Stimulated activated CD8-positive, alpha-beta memory T cell treated with anti-CD3 and anti-CD28 coated beads, Interleukin-12 subunit alpha, Interleukin-12 subunit beta, amount 100 ng/mL, for 4 hours (primary cell): ENCODE measurements around the gene MCAM.

Source experiments
- DNase-seq: peaks from one replicate; pipeline ENCODE4 v3.0.0-alpha.2; 2020; ENCODE audit warnings: low read depth

The MCAM gene

GRCh38 chr11:119329320-119329719 lies 12.4 kb upstream of the MCAM start:
- no peak for DNase-seq

DNA sequence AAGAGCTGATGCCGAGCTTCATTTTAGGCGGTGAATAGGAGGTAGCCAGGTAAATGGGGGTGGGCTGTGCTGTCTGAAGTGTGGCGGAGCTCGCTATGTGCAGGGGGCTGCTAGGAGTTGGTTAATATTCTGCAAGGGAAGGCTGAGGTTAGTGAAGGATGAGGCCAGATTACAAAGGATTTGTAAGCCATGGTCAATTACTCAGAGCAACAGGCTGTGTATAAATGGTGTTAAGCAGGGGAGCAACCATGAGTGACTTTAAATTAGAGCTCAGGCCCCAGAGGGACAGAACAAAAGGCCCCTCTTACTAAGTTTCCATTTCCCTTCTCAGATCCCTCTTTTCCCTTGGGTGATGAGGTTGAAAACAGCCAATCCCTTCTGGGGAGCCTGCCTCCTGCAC lies 7.3 kb upstream of the MCAM start:
- no peak for DNase-seq

GRCh38 chr11:119323532-119324033 lies 6.7 kb upstream of the MCAM start:
- peak; percentile 48 for DNase-seq

DNA sequence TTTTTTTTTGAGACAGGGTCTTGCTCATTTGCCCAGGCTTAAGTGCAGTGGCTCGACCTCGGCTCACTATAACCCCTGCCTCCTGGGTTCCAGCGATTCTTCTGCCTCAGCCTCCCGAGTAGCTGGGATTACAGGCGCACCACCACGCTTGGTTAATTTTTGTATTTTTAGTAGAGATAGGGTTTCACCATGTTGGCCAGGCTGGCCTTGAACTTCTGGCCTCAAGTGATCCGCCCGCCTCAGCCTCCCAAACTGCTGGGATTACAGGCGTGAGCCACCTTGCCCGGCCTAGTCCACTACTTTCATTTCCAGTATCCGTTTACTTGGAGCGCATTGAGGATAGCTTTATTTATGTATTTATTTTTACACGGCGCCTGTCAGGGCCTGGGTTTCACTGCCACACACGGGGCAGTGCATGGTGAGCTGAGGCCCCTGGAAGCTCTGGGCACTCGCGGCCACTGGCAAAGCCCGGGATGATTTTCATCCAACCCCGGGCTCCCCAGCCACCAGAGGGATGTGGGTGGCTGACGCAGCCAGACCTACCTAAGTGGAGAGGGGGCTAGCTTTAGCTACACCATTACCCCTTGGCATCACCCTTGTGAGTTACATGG lies 6.1 kb upstream of the MCAM start:
- DNase-seq, result no peak

DNA sequence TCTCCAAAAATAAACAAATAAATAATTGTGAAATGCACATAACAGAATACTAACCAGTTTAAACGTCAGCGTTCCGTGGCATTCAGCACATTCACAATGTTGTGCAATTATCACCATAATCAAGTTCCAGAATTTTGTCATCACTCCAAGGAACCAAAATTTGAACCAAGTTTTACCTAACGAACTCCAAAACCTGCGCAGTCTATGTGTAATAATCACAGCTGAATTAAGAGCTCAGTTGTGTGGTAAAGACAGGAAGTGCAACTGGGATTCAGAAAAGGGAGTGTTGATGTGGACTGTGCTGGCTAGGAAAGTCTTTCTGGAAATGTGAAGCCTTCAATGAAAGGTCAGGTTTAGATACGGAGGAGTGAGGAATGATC lies 5.4 kb upstream of the MCAM start:
- DNase-seq, result no peak

- DNase-seq, result no peak
These were observed 4.0 kb upstream of the MCAM start for GRCh38 chr11:119320776-119321524.

GRCh38 chr11:119320240-119320775 lies 3.4 kb upstream of the MCAM start:
- no peak for DNase-seq

DNA sequence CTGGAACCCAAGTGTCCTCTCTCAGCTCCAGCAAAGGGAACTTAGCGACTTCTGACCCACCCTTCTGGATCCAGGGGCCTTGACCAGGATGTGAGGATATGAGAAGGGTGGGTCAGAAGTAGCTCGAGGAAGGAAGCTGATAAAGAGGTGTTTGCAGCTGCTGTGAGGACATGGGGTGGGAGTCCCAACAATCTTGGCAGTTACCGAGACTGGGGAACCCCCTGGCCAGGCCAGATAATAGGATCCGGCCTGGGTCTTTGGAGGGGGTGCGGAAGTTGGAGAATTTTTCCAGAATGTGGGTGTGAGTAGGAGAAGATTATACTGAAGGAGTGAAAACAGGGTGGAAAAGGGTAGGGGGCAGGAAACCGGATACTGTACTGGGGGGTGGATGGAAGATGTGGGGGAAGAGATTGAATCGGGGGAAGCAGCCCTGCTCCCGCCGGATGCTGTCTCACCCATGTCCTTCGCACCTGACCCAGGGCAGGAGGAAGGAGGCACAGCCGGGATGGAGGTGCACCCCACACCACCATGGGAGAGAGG lies 2.8 kb upstream of the MCAM start:
- DNase-seq, result no peak

DNA sequence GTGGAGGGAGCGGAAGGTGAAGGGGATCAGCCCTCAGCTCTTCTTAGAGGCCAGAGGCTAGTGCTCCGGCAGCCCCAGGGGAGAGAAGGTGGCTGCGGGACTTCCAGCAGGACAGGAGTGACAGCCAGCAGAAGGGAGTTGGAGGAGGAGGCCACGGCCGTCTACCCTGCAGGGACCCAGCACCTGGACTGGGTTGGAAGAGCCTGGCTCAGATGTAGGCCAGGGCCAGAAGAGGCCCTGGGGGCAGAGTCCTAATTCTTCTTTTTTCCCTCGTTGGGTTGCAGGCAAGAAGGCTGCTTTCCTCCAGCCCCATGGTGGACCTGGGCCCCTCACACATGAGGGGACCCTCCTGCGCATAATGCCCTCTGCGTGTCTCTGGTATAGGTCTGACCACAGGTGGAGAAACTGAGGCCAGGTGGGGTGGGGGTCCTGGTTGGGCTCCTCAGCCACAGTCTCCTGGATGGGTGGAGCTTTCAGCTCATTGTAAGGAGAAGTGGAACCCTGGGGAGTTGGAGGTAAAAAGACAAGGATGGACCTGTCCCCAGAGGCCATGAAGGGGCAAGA lies 2.3 kb upstream of the MCAM start:
- DNase-seq, result no peak

DNA sequence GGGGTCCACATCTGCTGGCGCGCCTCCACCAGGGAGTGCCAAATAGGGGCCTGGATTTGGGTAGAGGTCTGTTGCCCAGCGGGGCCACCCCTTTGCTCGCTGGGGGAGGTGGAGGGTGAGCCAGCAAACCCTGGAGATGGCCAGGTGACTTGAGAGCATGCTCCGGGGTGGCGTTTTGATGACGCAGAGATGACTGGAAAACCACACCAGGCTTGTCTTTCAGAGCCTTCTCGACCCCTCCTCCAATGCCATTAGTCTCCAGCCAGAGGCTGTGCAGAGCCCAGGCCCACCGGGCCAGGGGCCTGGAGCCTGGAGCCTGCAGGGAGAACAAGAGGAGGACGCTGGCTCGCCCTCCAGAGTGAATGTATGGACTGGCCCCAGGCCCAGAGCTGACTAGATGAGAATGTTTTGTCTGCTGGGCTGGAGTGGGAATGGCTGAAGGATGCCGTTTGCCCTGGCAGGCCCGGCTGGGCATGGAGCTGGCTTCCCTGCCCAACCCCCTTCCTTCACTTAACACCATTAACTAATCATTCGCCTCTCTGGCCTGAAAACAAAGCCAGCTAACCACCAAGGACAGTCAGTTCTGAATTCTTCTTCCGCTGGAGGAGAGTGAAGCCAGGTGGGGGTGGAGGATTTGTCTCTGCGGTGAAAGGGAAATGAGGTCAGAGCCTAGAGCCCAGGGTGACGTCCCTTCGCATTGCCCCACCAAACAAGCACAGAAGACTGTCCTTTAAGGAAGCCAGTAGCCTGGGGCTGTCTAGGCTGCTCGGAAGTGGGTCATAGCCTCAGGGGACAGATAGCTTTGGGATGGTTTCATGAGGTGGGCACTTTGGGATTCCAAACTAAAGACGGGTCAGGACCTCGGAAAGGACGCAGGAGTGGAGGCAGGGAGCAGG lies 1.6 kb upstream of the MCAM start:
- DNase-seq, result no peak

- DNase-seq, result no peak
These were observed 786 bp upstream of the MCAM start for GRCh38 chr11:119317592-119318239.

DNA sequence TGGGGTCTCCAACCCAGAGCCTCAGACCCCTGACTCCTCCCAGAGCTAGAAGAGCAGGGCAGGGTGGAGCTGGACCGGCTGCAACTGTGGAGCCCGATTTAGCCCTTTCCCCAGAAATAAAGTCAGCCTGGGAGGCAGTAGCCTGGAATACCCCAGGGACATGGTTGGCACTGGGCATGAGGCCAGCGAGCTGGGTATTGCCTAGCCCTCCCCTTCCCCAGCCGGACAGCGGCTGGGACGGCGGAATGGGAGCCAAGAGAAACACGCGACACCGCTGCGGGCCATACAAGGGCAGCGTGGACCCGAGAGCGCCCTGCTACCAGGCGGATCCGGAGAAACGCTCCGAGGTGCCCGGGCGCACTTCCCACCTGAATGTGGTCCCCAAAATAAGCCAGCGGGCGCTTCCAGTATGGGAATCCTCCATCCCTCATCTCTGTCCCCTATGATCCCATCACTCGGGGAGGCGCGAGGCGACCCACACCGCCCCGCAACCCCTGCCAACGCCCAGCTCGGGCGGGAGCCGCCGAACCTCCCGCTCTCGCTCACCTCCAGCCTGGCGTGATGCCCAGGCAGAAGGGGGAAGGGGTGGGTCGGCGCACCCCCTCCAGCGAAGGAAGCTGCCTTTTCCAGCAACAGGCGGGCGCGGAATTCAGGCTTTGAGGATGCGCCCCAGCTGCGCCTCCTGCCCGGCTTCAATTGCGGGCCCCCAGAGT lies 758 bp downstream of the MCAM start:
- DNase-seq, result no peak

DNA sequence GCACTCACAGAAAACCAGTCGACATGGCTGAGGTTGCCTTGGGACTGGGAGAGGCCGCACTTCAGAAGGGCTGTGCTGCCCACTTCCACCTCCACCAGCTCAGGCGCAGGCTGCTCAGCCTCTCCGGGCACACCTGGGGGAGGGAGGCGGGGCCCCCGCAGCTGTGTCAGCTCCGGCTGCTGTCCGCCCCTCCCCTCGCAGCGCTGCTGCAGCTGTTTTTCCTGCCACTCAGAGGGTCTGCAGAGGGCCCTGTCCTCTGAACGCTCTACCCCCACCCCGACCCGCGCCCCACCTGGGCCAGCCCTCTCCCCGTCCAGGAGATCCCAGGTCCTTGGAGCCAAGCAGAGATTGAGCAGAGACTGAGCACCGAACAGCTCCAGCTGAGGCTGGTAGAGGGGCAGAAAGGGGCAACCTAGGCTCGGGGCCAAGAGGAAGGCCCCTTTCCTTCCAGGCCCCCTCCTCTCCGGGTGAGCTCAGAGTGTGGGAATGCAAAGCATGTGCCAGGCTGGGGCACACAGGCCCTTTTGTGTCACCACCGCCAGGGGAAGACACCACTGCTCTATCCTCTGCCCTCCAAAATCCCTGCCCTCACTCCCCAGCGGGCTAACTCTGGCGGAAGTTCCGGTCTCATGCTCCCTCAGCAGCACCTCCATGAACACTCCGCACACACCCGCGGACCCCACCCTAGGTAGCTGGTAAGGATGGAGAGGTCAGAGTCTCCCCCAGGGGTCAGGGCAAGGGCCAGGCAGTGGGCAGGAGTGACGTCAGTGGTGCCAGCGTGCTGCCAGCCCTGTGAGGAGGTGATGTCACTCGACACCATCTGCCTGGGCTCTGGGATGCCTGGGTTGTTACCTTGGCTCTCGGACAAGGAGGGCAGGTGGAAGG lies 1.6 kb downstream of the MCAM start:
- DNase-seq, result no peak

GRCh38 chr11:119314726-119315125 lies 2.2 kb downstream of the MCAM start:
- DNase-seq, result no peak

GRCh38 chr11:119310682-119311052 lies 6.3 kb downstream of the MCAM start:
- DNase-seq, result no peak

GRCh38 chr11:119309953-119310681 lies 6.8 kb downstream of the MCAM start:
- DNase-seq, result no peak

DNA sequence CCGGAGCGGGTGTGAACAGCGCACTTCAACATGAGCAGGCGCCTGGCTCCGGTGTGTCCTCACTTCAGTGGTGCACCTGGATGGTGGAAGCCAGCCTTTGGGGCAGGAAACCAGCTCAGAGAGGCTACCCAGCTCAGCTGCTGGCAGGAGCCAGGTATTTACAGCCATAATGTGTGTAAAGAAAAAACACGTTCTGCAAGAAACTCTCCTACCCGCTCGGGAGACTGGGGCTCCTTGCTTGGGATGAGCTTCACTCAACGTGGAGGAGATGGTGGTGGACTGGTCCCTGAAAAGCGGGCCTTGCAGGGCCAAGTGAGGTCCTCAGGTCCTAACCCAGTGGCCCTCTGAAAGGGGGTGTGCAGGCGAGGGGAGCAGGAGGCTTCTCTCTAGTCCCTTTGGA lies 7.5 kb downstream of the MCAM start:
- no peak for DNase-seq

DNA sequence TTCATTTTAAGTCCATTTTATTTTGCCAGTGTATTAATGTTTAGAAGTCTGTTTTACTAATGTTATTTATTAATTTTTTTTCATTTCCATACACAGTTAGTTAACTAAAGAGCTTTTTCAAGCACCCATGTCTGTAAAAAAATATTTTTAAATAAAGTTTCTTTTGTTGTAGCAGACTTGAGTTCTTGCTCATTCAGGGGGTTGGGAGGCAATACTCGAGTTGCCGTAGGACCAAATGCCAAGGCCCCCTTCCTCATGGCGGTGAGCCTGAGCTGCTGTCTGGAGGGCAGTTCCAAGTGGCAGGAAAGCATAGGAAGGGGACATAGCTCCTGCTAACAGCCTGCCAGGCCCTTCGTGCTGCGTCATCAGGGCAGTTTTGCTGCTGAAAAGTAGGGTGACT lies 9.0 kb downstream of the MCAM start:
- DNase-seq, result no peak

DNA sequence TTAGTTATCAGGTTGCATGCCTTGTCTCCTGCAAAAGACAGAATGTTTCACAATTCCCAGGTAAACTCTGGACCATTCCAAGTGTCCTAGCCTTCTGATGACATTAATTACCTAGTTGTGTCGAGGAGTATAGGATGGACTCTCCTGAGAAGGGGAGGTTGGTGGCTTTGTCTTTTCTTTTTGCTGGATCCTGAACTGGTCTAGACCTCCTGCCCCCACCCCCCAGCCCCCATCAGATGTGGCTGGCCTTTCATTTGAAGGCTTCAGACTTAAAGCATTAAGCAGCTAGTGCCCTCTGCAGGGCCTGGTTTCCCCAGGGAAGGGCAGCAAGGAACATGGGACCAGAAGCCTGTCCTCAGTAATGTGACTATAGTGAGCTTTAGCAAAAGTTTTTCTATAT lies 9.7 kb downstream of the MCAM start:
- no peak for DNase-seq
